Epithelial cell of proximal tubule (primary cell): ENCODE results near the gene OR11L1. TPM values are rescaled to one million over a fixed set of nuclear protein-coding genes. Genes with fewer than 3 reads are reported as not detected.

ENCODE experiments used
- DNase-seq: peaks from one replicate; pipeline ENCODE4 v3.0.0-alpha.2; 2011; ENCODE audit warnings: low read depth
- H3K4me3 ChIP-seq: 2 replicates; pipeline ENCODE4 v1.5.1; 2011; ENCODE audit warnings: low read depth, mild to moderate bottlenecking, low read length
- CTCF ChIP-seq: conservative IDR thresholded peaks from 2 replicates; pipeline ENCODE4 v1.5.1; 2012; ENCODE audit warnings: low read depth, mild to moderate bottlenecking, low read length
- total RNA-seq: library from RNA; depleted of rRNA; stranded (reverse); fragments of >200 nt; gene quantifications from 2 replicates; pipeline ENCODE4 v1.2.3, GENCODE V29; 2015

Gene OR11L1
- not detected in 2 replicates for total RNA-seq

DNA sequence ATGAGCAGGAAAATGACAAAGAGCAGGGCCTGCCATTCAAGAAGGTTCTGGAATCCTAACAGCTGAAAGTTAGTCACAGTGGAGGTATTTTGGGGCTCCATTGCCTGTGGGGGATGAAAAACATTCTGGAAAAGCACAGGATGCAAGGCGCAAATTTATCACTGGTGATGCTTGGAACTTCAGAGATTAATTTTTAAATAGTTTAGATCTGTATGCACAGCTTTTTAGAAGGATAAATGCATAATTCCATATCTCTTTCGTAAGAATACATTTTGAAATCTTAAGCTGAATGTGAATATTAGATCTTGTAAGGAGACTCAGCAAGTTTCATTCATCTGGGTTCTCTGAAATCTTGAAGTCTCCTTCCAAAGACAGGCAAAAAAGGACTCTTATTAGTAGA is at the start of gene OR11L1:
Gene OR11L1 (minus strand): TSS at position 101 of the 400 bp plus-strand sequence. CDS start 0 bp downstream, at position 101.
- no peak for DNase-seq
- no peak for TF ChIP-seq CTCF
- H3K4me3 ChIP-seq = no peak within 1 kb of the TSS

DNA sequence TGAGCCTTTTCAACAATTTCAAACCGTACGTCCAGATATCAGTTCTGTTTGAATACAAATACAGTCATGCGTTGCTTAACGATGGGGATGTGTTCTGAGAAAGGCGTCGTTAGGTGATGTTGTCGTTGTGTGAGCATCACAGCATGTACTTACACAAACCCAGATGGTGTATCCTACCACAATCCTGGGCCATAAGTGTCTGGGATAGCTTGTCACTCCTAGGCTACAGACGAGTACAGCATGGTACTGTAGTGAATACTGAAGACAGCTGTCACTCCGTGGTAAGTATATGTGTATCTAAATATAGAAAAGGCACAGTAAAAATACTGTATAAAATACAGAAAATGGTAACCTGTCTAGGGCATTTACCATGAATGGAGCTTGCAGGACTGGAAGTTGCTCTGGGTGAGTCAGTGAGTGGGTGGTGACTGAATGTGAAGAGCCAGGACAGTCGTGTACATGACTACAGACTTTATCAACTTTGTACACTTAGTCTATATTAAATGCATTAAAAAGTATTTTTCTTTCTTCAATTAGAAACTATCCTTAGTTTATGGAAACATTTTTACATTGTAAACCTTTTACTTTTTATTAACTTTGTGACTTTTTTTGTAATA is 43.2 kb upstream of the OR11L1 start:
- H3K4me3 ChIP-seq = no peak overlapping the region
- no peak for DNase-seq
- no peak for TF ChIP-seq CTCF

DNA sequence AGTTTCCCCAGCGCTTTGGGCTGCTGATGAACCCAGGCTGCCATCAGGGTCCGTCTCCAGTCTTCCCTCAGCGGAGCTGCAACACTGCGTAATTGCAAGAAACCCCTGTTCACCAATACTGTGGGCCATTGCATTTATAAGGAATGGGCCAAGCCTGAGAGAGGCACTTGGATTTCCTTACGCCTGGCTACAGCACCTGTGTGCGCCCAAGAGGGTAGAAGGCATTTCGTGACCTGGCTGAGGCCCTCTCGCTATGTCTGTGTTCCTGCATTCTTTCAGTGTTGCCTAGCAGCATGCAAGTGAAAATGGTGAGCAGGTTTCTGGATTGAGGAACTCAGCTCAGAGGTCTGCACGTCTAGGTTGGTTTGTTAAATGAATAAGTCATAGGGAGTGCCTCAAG is 41.6 kb upstream of the OR11L1 start:
- TF ChIP-seq CTCF = no peak
- DNase-seq = no peak
- no peak overlapping the region for H3K4me3 ChIP-seq

- no peak for DNase-seq
- no peak for TF ChIP-seq CTCF
- no peak overlapping the region for H3K4me3 ChIP-seq
Measured at GRCh38 chr1:247865416-247865815, 23.7 kb upstream of the OR11L1 start.

DNA sequence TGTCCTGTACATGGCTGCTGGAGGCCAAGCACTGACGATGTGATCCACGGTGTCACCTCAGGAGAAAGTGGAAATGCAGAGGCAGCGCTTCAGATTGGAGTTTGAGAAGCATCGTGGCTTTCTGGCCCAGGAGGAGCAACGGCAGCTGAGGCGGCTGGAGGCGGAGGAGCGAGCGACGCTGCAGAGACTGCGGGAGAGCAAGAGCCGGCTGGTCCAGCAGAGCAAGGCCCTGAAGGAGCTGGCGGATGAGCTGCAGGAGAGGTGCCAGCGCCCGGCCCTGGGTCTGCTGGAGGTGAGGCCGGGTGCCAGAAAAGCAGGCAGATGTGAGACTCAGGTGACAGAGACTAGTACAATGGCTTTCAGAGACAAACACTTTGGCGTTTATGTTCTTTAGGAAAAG is 22.9 kb upstream of the OR11L1 start:
- H3K4me3 ChIP-seq = no peak overlapping the region
- DNase-seq = no peak
- TF ChIP-seq CTCF = no peak

GRCh38 chr1:247862756-247863155 is 21.1 kb upstream of the OR11L1 start:
- DNase-seq = no peak
- no peak overlapping the region for H3K4me3 ChIP-seq
- no peak for TF ChIP-seq CTCF

DNA sequence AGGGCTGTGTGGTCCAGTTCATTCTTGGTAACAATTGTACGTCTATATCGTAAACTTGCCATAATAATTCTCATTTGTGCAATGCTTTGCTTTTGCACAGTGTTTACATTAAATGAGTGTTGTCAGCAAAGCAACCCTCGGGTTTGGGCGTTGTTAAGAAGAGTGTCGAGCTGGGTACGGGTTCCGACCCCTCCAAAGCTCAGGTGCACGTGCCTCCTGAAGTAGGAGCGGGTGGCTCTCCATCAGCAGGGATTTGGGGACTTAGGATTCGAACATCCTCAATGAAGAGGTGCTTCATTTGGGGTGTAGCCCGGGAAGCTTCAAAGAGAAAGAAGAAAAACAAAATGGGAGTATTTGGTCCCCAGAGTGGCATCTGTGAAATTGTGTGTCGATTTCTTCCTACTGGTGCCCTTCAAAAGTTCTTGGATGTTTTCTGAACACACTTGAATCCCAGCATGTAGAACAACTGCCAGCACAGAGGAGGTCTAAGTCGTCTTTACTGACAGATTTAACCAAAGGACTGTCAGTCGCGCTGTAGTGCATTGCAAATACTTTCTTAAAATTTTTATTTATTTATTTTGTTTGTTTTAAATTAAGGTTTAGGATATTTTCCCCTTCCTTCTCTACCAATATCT is 16.4 kb upstream of the OR11L1 start:
- no peak overlapping the region for H3K4me3 ChIP-seq
- DNase-seq = no peak
- no peak for TF ChIP-seq CTCF
